OCI-LY7 (cell line): Measurements from ENCODE around the gene KCNAB2. TPM values are rescaled to one million over a fixed set of nuclear protein-coding genes. Genes with fewer than 3 reads are reported as not detected.
"Not testable (repeated sequence)": the region's sequence is repeated elsewhere in the genome, so short reads cannot be mapped to it uniquely, and the experiment has no call there.

Experiments used
- BruUV-seq: library from RNA; stranded (reverse); fragments of 400-500 nt; replicated peaks from 2 replicates; lab custom pipeline; 2021; lab: Mats Ljungman, UMichigan
- CTCF ChIA-PET: fragments of 300-600 bp; sonication (Branson Sonifier 250); formaldehyde crosslinking; loops from one replicate; lab custom pipeline; 2022; ENCODE audit warnings: antibody characterized with exemption; ENCODE audit not compliant: unreplicated experiment; lab: Charles Lee
- POLR2A ChIA-PET: fragments of 300-600 bp; sonication (Branson Sonifier 250); formaldehyde crosslinking; loops from one replicate; lab custom pipeline; 2022; ENCODE audit warnings: antibody characterized with exemption; lab: Charles Lee
- DNase-seq: peaks from one replicate; pipeline ENCODE4 v3.0.0-alpha.2; 2015; ENCODE audit warnings: low spot score
- H2AFZ ChIP-seq: fragments of 200-600 bp; sonication (generic), shearing (Covaris generic); 2 replicates; pipeline ENCODE4 v1.6.1; 2014; ENCODE audit warnings: mild to moderate bottlenecking, antibody characterized with exemption, low read length, moderate library complexity
- H3K27ac ChIP-seq: fragments of 200-600 bp; sonication (generic); 2 replicates; pipeline ENCODE4 v1.5.1; 2014; ENCODE audit warnings: mixed run types, low read depth, mild to moderate bottlenecking, moderate library complexity, low read length, inconsistent platforms; ENCODE audit not compliant: poor library complexity, severe bottlenecking
- H3K36me3 ChIP-seq: fragments of 200-600 bp; sonication (generic); 2 replicates; pipeline ENCODE4 v1.6.1; 2014; ENCODE audit warnings: mild to moderate bottlenecking, antibody characterized with exemption, low read length, moderate library complexity, mixed read lengths; ENCODE audit not compliant: insufficient read depth
- H3K4me1 ChIP-seq: fragments of 200-600 bp; sonication (generic); 2 replicates; pipeline ENCODE4 v1.5.1; 2014; ENCODE audit warnings: mild to moderate bottlenecking, low read length; ENCODE audit not compliant: insufficient read depth, poor library complexity, severe bottlenecking
- H3K4me2 ChIP-seq: fragments of 200-600 bp; sonication (generic); 2 replicates; pipeline ENCODE4 v1.6.1; 2014; ENCODE audit warnings: mild to moderate bottlenecking, low read length
- H3K4me3 ChIP-seq: fragments of 200-600 bp; sonication (generic); 2 replicates; pipeline ENCODE4 v1.5.1; 2014; ENCODE audit warnings: mild to moderate bottlenecking, low read depth, low read length; ENCODE audit not compliant: poor library complexity, severe bottlenecking
- H3K79me2 ChIP-seq: fragments of 200-600 bp; sonication (generic); 2 replicates; pipeline ENCODE4 v1.6.1; 2016; ENCODE audit warnings: low read depth, mild to moderate bottlenecking, low read length, moderate library complexity, mixed read lengths; ENCODE audit not compliant: insufficient read depth
- H3K9me2 ChIP-seq: fragments of 200-600 bp; sonication (generic); 2 replicates; pipeline ENCODE4 v1.6.1; 2016; ENCODE audit warnings: mild to moderate bottlenecking, low read length, mixed read lengths; ENCODE audit not compliant: insufficient read depth
- H3K9me3 ChIP-seq: fragments of 200-600 bp; sonication (generic); 2 replicates; pipeline ENCODE4 v1.6.1; 2014; ENCODE audit warnings: mild to moderate bottlenecking, mixed run types, low read length, mixed read lengths
- H4K20me1 ChIP-seq: fragments of 200-600 bp; sonication (generic); 2 replicates; pipeline ENCODE4 v1.6.1; 2014; ENCODE audit warnings: mild to moderate bottlenecking, antibody characterized with exemption, low read length, moderate library complexity, mixed read lengths; ENCODE audit not compliant: insufficient read depth
- EZH2phosphoT487 ChIP-seq: fragments of 200-600 bp; sonication (generic); IDR thresholded peaks from 2 replicates; pipeline ENCODE4 v1.6.1; 2018; ENCODE audit warnings: low read depth, borderline replicate concordance, mild to moderate bottlenecking, mixed run types, antibody characterized with exemption, low read length, moderate library complexity, mixed read lengths
- intact Hi-C: fragments of 100-400 bp; cut with micrococcal nuclease; formaldehyde crosslinking; loops from one replicate; pipeline ENCODE4 v1.10.0; 2022; ENCODE audit not compliant: unreplicated experiment
- total RNA-seq, 2 experiments: library from RNA; depleted of rRNA in 1 of 2; stranded (reverse); fragments of >200 nt in 1 of 2; shearing (Covaris generic) in 1 of 2; gene quantifications; 2 replicates each; pipeline ENCODE4 v1.2.3, GENCODE V29; 2014 to 2022
- TF ChIP-seq, protein P1 (sequence below): fragments of 200-600 bp; sonication (generic); conservative IDR thresholded peaks from 2 replicates; pipeline ENCODE4 v1.5.1; 2014; ENCODE audit warnings: mild to moderate bottlenecking, antibody characterized with exemption, low read length, moderate library complexity, mixed read lengths

The KCNAB2 gene
- total RNA-seq, 2 experiments from 2014 or later = 46.7 to 133 TPM

DNA sequence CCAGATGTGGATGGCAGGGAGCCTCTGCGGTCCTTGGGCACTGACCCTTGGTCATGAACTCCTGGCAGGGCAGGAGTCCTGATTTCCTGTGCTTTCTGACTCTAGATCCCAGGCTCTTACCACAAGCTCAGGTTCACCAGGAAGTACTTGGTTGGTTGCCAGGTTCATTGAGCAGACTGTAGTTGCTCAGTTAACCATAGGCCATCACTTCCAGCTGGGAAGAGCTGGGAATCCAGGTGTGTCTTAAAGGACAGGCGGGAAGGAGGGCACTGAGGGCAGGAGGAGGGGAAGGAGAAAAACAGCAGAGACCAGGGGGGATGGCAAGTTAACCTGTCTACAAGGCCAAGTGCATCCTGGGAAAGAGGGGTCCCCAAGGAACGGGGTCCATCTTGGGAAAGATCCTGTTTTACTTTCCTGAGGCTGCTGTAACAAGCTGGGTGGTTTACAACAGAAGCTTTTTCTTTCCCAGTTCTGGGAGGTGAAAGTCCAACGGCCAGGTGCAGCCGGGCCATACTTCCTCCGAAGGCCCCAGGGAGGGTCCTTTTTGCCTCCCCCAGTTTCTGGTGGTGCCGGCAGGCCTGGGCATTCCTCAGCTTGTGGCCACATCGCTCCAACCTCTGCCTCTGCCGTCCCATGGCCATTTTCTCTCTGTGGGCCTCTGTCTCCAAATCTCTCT lies 11.6 kb downstream of the KCNAB2 start:
- DNase-seq = no peak
- TF ChIP-seq EZH2phosphoT487 = no peak
- TF ChIP-seq, protein P1, sequence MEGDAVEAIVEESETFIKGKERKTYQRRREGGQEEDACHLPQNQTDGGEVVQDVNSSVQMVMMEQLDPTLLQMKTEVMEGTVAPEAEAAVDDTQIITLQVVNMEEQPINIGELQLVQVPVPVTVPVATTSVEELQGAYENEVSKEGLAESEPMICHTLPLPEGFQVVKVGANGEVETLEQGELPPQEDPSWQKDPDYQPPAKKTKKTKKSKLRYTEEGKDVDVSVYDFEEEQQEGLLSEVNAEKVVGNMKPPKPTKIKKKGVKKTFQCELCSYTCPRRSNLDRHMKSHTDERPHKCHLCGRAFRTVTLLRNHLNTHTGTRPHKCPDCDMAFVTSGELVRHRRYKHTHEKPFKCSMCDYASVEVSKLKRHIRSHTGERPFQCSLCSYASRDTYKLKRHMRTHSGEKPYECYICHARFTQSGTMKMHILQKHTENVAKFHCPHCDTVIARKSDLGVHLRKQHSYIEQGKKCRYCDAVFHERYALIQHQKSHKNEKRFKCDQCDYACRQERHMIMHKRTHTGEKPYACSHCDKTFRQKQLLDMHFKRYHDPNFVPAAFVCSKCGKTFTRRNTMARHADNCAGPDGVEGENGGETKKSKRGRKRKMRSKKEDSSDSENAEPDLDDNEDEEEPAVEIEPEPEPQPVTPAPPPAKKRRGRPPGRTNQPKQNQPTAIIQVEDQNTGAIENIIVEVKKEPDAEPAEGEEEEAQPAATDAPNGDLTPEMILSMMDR = no peak
- H3K79me2 ChIP-seq = no peaks in the 10 kb centered on the region
- H3K27ac ChIP-seq = no peak overlapping the region
- H2AFZ ChIP-seq = no peak overlapping the region
- no peaks in the 10 kb centered on the region for H3K36me3 ChIP-seq
- no peaks in the 10 kb centered on the region for H3K9me3 ChIP-seq
- no TSS peak for BruUV-seq
- H3K9me2 ChIP-seq = no peaks in the 10 kb centered on the region
- no peak overlapping the region for H3K4me3 ChIP-seq
- ChIA-PET CTCF (no interaction called here), POLR2A (no interaction called here)
- no peaks in the 10 kb centered on the region for H4K20me1 ChIP-seq
- H3K4me2 ChIP-seq = no peak overlapping the region
- intact Hi-C loops = no loop called here
- H3K4me1 ChIP-seq = no peaks in the 10 kb centered on the region

DNA sequence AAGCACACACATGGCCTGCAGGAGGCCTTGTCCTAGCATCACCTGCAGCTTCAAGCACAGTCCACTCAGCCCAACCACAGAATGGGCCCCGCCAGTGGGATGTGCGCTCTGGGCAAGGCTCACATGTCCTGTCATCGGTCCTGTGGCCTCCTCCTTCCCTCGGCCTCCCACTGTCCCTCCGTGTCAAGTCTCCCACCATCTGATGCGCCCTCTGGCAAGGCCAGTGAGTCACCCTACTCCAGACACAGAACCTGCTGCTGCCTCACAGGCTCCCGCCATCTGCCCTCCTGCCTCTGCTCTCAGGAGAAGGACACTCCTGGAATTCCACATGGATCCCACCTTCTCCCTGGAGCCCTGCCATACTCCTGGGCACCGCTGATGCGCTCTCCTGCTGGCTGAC lies 14.2 kb downstream of the KCNAB2 start:
- POLR2A ChIA-PET = no interaction called here
- BruUV-seq = no TSS peak
- no peaks in the 10 kb centered on the region for H4K20me1 ChIP-seq

DNA sequence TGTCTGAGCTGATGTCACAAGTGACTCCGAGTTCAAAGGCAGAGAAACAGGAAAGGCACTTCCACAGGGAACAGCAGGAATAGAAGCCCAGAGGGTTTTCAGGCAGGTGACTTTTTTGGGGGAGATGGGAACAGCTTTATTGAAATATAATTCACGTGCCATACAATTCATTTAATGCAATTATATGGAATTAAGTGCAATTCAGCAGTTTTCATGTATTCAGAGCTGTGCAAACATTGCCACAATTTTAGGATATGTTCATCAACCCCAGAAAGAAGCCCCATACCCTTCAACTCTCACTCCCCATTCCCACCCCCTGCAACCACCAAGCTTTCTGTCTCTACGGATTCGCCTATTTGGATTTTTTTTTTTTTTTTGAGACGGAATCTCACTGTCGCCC lies 17.0 kb downstream of the KCNAB2 start:
- intact Hi-C loops = no loop called here
- H3K9me3 ChIP-seq = no peaks in the 10 kb centered on the region
- TF ChIP-seq EZH2phosphoT487 = no peak
- TF ChIP-seq, protein P1 = no peak
- ChIA-PET POLR2A (interaction anchor here (0.6 to 0.9 kb wide), 2 partner anchors 13 to 111 kb away, joined by 5 to 6 read pairs; no protein-coding TSS in a partner anchor), CTCF (no interaction called here)
- DNase-seq = no peak
- H3K4me3 ChIP-seq = no peak overlapping the region
- H2AFZ ChIP-seq = no peak overlapping the region
- H3K79me2 ChIP-seq = no peaks in the 10 kb centered on the region
- no peaks in the 10 kb centered on the region for H3K4me1 ChIP-seq
- H3K9me2 ChIP-seq = no peaks in the 10 kb centered on the region
- no peaks in the 10 kb centered on the region for H4K20me1 ChIP-seq
- no peaks in the 10 kb centered on the region for H3K36me3 ChIP-seq
- no TSS peak for BruUV-seq
- H3K27ac ChIP-seq = no peak overlapping the region
- H3K4me2 ChIP-seq = no peak overlapping the region

More for the DNA sequence above, 14.2 kb downstream of the KCNAB2 start:
- intact Hi-C loops = no loop called here
- Histone ChIP-seq H3K79me2 (no peaks in the 10 kb centered on the region), H3K9me3 (no peaks in the 10 kb centered on the region), H3K4me2 (no peak overlapping the region), H2AFZ (no peak overlapping the region), H3K4me1 (no peaks in the 10 kb centered on the region), H3K9me2 (no peaks in the 10 kb centered on the region), H3K36me3 (no peaks in the 10 kb centered on the region), H3K4me3 (no peak overlapping the region), H3K27ac (no peak overlapping the region)
- DNase-seq = no peak
- no peak for TF ChIP-seq EZH2phosphoT487
- TF ChIP-seq, protein P1 = no peak
- CTCF ChIA-PET = no interaction called here

DNA sequence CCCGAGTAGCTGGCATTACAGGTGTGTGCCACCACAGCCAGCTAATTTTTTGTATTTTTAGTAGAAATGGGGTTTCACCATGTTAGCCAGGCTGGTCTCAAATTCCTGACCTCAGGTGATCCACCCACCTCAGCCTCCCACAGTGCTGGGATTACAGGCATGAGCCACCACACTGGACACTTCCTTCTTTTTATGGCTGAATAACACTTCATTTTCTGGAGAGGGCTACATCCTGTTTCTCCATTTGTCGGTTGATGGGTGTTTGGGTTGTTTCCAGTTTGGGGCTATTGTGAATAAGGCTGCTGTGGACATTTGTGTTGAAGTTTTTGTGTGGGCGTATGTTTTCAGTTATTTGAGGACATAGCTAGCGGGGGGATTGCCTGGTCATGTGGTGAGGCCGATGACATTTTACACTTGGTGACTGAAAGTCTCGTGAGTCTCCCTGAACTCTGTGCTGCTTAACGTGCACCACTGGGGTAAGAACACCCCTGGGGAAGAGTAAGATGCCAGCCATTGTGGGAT lies 17.9 kb downstream of the KCNAB2 start:
- H3K79me2 ChIP-seq, H3K9me2 ChIP-seq, intact Hi-C loops, POLR2A ChIA-PET, H3K4me2 ChIP-seq, H3K9me3 ChIP-seq, H3K27ac ChIP-seq, H3K4me1 ChIP-seq, CTCF ChIA-PET, BruUV-seq, H2AFZ ChIP-seq, DNase-seq, H3K36me3 ChIP-seq, H3K4me3 ChIP-seq, H4K20me1 ChIP-seq: not testable (repeated sequence)
